GM21737 (cell line): ENCODE data around the gene A4GALT.
"Not testable (repeated sequence)": the region's sequence is repeated elsewhere in the genome, so short reads cannot be mapped to it uniquely, and the experiment has no call there.

Experiments used
- ATAC-seq: cut with Tn5 transposase; IDR thresholded peaks from one replicate; pipeline ENCODE4 v1.9.1; 2021; ENCODE audit warnings: mild to moderate bottlenecking, moderate library complexity; ENCODE audit not compliant: unreplicated experiment

The A4GALT gene

DNA sequence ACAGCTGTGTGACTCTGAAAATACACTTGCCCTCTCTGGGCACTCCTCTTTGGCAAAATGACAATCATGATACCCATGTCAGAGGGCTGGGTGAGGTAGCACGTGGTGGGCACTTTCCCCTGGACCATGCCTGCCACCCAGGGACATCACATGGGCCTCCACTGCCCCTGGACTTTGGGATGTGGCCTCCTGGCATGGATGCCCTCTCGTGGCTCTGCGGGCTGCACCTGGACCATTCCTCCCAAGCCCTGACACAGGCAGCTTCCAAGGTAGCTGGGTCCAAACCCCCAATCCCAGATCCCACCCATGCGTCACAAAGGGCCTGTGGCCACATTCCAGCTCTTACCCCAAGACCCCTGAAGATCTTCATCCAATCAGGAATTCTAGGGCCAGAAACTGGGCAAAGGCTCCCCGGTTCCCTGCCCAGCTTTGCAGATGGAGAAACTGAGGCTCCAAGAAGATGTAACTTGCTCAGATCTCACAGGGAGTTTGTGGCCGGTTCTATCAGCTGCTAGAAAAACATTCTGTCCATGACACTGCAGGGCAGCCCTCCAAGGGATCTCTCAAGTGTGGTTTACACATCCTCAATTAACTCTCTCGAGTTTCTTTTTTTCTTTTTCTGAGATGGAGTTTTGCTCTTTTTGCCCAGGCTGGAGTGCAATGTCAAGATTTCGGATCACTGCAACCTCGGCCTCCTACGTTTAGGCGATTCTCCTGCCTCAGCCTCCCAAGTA, 36.0 kb downstream of the A4GALT start:
- ATAC-seq, result no peak

- no peak for ATAC-seq
These were observed 36.9 kb downstream of the A4GALT start for GRCh38 chr22:42683578-42684283.

- ATAC-seq, result no peak
These were observed 38.4 kb downstream of the A4GALT start for GRCh38 chr22:42682113-42682851.

DNA sequence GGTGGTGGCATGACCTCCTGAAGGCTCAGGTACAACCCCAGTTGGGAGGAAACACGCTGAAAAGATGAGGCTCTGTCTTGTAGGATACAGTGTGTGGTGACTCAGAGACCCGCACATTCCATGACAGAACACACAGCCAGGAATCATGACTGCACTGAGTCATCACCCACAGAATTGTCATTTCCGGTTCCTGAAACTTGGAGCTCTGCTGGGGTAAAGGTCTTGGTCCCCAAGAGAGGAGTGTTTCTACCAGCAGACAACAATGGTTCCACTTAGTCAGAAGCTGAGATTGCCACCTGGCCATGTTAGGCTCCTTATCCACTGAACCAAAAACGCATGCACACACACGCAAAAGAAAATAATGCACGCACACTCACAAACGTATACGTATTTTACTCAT, 40.0 kb downstream of the A4GALT start:
- ATAC-seq, result no peak

DNA sequence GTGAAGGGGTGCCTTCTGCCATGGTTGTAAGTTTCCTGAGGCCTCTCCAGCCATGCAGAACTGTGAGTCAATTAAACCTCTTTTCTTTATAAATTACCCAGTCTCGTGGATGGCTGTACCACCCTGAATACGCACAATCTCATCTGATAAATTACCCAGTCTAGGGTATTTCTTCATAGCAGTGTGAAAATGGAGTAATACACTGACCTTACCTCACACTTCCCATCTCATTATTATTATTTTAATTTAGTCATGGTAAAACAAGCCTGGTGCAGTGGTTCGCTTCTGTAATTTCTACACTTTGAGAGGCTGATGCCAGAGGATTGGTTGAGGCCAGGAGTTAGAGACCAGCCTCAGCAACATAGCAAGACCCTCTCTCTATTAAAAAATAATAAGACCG, 41.0 kb downstream of the A4GALT start:
- ATAC-seq, result no peak

DNA sequence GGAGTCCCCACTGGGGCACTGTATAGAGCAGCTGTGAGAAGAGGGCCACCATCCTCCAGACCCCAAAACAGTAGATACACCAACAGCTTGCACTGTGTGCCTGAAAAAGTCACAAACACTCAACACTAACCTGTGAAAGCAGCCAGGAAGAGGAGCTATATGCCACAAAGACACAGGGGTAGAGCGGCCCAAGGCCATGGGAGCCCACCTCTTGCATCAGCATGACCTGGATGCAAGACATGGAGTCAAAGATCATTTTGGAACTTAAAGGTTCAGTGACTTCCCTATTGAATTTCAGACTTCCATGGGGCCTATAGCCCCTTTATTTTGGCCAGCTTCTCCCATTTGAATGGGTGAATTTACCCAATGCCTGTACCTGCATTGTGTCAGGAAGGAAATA, 41.8 kb downstream of the A4GALT start:
- ATAC-seq, result no peak

DNA sequence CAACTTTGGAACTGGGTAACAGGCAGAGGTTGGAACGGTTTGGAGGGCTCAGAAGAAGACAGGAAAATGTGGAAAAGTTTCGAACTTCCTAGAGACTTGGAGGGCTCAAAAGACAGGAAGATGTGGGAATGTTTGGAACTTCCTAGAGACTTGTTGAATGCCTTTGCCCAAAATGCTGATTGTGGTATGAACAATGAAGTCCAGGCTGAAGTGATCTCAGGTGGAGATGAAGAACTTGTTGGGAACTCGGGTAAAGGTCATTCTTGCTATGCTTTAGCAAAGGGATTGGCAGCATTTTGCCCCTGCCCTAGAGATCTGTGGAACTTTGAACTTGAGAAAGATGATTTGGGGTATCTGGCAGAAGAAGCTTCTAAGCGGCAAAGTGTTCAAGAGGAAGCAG, 42.7 kb downstream of the A4GALT start:
- ATAC-seq, result not testable (repeated sequence)

- ATAC-seq, result no peak
These were observed 44.5 kb downstream of the A4GALT start for GRCh38 chr22:42676059-42676607.

GRCh38 chr22:42673898-42674401, 46.7 kb downstream of the A4GALT start:
- no peak for ATAC-seq

- not testable (repeated sequence) for ATAC-seq
These were observed 47.6 kb downstream of the A4GALT start for GRCh38 chr22:42673071-42673470.

GRCh38 chr22:42670921-42671709, 49.6 kb downstream of the A4GALT start:
- no peak for ATAC-seq

GRCh38 chr22:42670046-42670445, 50.6 kb downstream of the A4GALT start:
- no peak for ATAC-seq

DNA sequence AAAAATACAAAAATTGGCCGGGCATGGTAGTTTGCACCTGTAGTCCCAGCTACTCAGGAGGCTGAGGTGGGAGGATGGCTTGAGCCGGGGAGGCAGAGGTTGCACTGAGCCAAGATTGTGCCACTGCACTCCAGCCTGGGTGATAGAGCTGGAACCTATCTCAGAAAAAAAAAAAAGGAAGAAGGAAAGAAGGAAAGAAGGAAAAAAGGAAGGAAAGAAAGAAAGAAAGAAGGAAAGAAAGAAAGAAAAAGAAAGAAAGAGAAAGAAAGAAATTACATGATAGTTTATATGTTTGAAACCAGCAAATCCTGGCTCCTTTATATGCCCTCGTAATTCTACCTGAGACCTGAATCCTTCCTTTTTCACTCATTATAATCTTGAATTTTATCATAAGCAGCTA, 54.3 kb downstream of the A4GALT start:
- not testable (repeated sequence) for ATAC-seq

GRCh38 chr22:42664976-42665831, 55.5 kb downstream of the A4GALT start:
- no peak for ATAC-seq

DNA sequence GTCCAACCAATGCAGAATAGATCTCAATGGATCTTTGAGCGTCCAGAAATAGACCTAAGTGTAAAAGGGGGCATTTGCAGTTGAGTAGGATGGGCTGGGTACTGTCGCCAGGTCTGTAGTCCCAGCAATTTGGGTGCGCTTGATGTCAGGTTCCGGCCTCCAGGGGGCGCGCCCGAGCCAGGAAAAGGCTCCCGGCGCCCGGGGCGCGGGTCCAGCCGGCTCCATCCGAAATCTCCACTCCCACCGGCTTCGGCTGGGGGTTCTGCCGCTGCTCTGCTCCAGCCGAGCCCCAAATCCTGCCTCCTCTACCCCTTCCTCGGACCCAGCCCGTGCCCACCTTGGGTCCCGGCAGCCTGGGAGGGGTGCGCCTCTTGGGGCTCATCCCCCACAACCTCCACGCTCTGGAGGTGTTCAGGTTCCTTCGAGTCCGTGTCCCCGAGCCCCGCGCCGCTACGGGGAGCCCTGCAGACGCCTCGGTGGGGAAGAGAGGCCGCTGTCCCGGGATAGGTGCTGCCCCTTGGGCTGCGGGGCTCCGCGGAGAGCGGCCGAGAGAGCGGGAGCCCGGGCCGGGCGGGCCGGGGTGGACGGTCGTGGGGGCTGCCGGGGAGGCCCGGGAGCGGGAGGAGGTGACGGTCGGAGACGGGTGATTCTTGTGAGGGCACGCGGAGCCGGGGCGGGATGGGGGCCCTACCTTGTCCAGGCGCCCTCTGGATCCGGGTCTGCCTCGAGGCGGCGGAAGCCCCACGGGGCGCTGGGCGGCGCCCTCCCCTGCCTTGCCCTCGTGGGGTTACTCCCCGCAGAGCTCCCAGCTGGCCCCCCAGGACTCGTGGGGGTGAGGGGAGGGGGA, 58.5 kb downstream of the A4GALT start:
- ATAC-seq, result no peak

DNA sequence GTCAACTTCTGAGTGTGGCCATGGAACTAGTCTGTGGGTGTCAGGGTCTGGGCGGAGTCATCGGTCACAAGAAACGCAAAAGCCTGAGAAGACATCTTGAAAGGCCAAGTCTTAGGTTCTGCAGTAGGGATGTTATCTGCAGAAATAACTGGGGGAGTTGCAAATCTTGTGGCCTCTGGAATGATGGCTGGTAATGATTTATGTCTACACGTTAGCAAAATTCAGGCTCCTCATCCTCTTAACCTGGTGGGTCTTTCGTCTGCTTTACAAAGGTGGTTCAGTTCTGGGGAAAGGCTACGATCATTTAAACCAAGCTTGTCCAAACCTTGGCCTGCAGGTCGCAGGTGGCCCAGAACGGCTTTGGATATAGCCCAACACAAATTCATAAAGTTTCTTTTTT, 64.1 kb downstream of the A4GALT start:
- ATAC-seq, result no peak

DNA sequence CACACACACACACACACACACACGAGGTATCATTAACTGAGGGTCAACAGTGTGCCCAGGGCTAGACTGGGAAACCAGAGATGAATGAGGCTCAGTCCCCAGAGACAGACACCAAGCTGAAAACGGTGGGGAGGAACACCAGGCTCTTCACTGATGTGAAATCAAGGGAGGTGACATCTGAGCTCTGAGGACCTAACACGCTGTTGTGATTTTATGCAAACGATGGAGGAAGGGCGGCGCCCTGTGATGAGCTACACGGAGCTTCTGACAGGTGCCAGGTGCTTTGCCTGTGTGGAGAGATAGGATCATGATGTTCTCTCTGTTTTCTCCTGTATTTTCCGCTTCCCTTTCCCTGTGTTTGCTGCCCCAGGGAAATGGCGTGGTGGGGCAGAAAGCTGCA, 65.0 kb downstream of the A4GALT start:
- no peak for ATAC-seq

GRCh38 chr22:42654436-42655073, 66.1 kb downstream of the A4GALT start:
- ATAC-seq, result no peak
